ENCODE results near the gene ASS1.
A peak's percentile ranks its signal among the peaks of the same experiment; 100 is the strongest.

The ASS1 gene

GRCh38 chr9:130458027-130458803 is 13.5 kb downstream of the ASS1 start:
- no peak for DNase-seq

GRCh38 chr9:130458804-130459067 is 14.0 kb downstream of the ASS1 start:
- no peak for DNase-seq

GRCh38 chr9:130459151-130459550 is 14.4 kb downstream of the ASS1 start:
- no peak for DNase-seq

- DNase-seq = no peak
Measured at GRCh38 chr9:130459941-130460669, 15.3 kb downstream of the ASS1 start.

GRCh38 chr9:130461218-130461630 is 16.5 kb downstream of the ASS1 start:
- DNase-seq = peak; percentile 80

- no peak for DNase-seq
Measured at GRCh38 chr9:130461731-130462130, 17.0 kb downstream of the ASS1 start.

GRCh38 chr9:130462685-130463540 is 18.2 kb downstream of the ASS1 start:
- no peak for DNase-seq

GRCh38 chr9:130463763-130464745 is 19.3 kb downstream of the ASS1 start:
- no peak for DNase-seq

GRCh38 chr9:130465383-130466096 is 20.8 kb downstream of the ASS1 start:
- no peak for DNase-seq

GRCh38 chr9:130466537-130467217 is 21.9 kb downstream of the ASS1 start:
- DNase-seq = no peak

GRCh38 chr9:130467316-130467715 is 22.6 kb downstream of the ASS1 start:
- no peak for DNase-seq

GRCh38 chr9:130468566-130468965 is 23.8 kb downstream of the ASS1 start:
- no peak for DNase-seq

- DNase-seq = no peak
Measured at GRCh38 chr9:130470269-130470668, 25.5 kb downstream of the ASS1 start.

- no peak for DNase-seq
Measured at GRCh38 chr9:130470950-130471349, 26.2 kb downstream of the ASS1 start.

- no peak for DNase-seq
Measured at GRCh38 chr9:130471411-130472183, 26.8 kb downstream of the ASS1 start.

- no peak for DNase-seq
Measured at GRCh38 chr9:130472184-130472705, 27.5 kb downstream of the ASS1 start.

GRCh38 chr9:130473009-130473408 is 28.2 kb downstream of the ASS1 start:
- DNase-seq = no peak

GRCh38 chr9:130473566-130473965 is 28.8 kb downstream of the ASS1 start:
- DNase-seq = no peak

- DNase-seq = no peak
Measured at GRCh38 chr9:130474106-130474505, 29.3 kb downstream of the ASS1 start.

- DNase-seq = no peak
Measured at GRCh38 chr9:130476151-130476730, 31.5 kb downstream of the ASS1 start.

All from hematopoietic multipotent progenitor cell treated with erythropoietin and hydrocortisone succinate and interleukin-3 and kit ligand, for 6 days (in vitro differentiated cells).